Measurements from ENCODE around the gene LRRC2.

Gene LRRC2

GRCh38 chr3:46504789-46505188, 61.3 kb downstream of the LRRC2 start:
- DNase-seq (ENCODE audit: low read depth): no peak
- TF ChIP-seq CTCF (IDR thresholded peaks at IDR 0.05; ENCODE audit: low read depth, low read length, missing control alignments): no peak
- in situ Hi-C loops (cut with HindIII; ENCODE audit: low sequenced_read_pairs): no loop called here
- no peak overlapping the region for H3K4me3 ChIP-seq (ENCODE audit: low read depth, low read length)

GRCh38 chr3:46503200-46503874, 62.8 kb downstream of the LRRC2 start:
- no peak for TF ChIP-seq CTCF (IDR thresholded peaks at IDR 0.05; ENCODE audit: low read depth, low read length, missing control alignments)
- in situ Hi-C loops (cut with HindIII; ENCODE audit: low sequenced_read_pairs): no loop called here
- no peak for DNase-seq (ENCODE audit: low read depth)
- no peak overlapping the region for H3K4me3 ChIP-seq (ENCODE audit: low read depth, low read length)

DNA sequence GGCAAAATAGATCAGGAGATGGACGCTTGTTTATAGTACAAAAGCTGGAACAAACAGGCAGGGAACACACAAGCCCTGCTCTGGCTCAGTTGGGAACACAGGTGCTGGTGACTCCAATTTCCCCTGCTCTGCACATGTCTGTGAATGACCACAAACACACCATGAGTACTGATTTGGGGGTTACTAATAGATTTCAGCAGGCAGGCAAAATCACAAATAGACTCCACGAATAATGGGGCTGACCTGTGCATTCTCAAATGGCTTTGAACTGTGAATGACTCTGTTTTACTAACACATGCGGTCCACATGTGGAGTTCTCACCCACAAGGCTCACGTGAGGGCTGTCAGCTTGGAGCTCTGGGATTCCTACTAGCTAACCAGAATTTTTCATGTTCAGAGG, 64.4 kb downstream of the LRRC2 start:
- no peak overlapping the region for H3K4me3 ChIP-seq (ENCODE audit: low read depth, low read length)
- in situ Hi-C loops (cut with HindIII; ENCODE audit: low sequenced_read_pairs): no loop called here
- DNase-seq (ENCODE audit: low read depth): no peak
- TF ChIP-seq CTCF (IDR thresholded peaks at IDR 0.05; ENCODE audit: low read depth, low read length, missing control alignments): no peak

GRCh38 chr3:46500656-46501635, 65.2 kb downstream of the LRRC2 start:
- no peak for TF ChIP-seq CTCF (IDR thresholded peaks at IDR 0.05; ENCODE audit: low read depth, low read length, missing control alignments)
- peak; percentile 76 for DNase-seq (ENCODE audit: low read depth)
- no peak overlapping the region for H3K4me3 ChIP-seq (ENCODE audit: low read depth, low read length)
- in situ Hi-C loops (cut with HindIII; ENCODE audit: low sequenced_read_pairs): no loop called here

- in situ Hi-C loops (cut with HindIII; ENCODE audit: low sequenced_read_pairs): no loop called here
- no peak for TF ChIP-seq CTCF (IDR thresholded peaks at IDR 0.05; ENCODE audit: low read depth, low read length, missing control alignments)
- no peak for DNase-seq (ENCODE audit: low read depth)
- no peak overlapping the region for H3K4me3 ChIP-seq (ENCODE audit: low read depth, low read length)
These were observed 67.1 kb downstream of the LRRC2 start for GRCh38 chr3:46498916-46499519.

DNA sequence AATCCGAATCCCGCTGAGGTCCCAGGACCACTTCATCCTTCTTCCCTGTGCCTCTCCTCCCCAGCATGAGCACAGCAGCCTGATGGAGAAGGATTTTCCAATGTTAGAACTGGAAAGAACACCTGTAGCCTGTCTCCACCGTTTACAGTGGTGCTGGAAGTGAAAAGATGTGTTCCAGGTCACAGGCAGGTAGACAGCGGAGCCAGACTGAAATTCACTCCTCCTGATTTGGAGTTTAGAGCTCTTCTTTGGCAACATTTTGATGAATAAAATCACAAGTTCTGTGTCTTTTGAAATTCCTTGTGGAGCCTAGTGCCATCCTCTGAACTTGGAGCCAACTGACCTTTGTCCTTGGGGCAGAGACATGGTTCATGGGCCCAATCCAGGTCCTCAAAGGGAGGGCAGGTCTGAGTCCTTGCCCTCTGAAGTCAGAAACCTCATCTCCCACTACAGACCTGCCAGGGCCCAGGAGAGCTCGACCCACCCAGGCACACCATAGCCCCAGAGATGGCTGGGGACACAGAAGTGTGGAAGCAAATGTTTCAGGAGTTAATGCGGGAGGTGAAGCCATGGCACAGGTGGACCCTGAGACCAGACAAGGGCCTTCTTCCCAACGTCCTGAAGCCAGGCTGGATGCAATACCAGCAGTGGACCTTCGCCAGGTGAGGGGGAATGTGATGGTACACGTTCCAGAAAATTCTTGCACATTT, 68.4 kb downstream of the LRRC2 start, which contains the start of gene RTP3:
Gene RTP3, plus strand, starts transcription at position 421 of the 710 bp plus-strand sequence. Its CDS starts 87 bp downstream, at position 508.
- H3K4me3 ChIP-seq (ENCODE audit: low read depth, low read length): no peak within 1 kb of the TSS
- no peak for TF ChIP-seq CTCF (IDR thresholded peaks at IDR 0.05; ENCODE audit: low read depth, low read length, missing control alignments)
- in situ Hi-C loops (cut with HindIII; ENCODE audit: low sequenced_read_pairs): no loop called here
- DNase-seq (ENCODE audit: low read depth): no peak

Data from astrocyte of the cerebellum (primary cell).